ENCODE data around the gene CNTNAP2. TPM values are rescaled to one million over a fixed set of nuclear protein-coding genes. Genes with fewer than 3 reads are reported as not detected.

The CNTNAP2 gene
- total and polyA plus RNA-seq, 2 of the 13 experiments (the other 11 are each of a cell fraction or from before 2014, with no cell fraction given), result 0.40 to 0.42 TPM

DNA sequence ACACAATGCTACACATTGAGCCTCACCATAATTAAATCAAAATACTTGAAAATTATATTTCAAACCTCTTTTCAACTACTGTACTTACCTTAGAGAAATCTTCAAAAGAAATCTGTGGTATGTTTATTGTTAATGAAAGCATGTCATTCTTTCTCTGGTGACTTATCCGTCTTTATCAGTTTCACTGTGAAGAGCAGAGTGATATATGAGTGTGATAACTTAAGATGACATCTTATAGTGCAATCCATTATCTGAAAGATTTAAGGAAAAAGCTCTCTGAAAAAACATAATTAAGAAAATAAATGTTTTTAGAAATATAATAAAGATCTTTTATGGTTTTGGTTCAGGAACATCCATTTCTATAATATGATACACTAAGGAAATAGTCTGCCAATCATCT, 1562.3 kb downstream of the CNTNAP2 start (continued):
- TF ChIP-seq ZNF143 (CRISPR knock-in tag; IDR thresholded peaks at IDR 0.05) (no peak), ZNF33B (CRISPR knock-in tag; IDR thresholded peaks at IDR 0.05) (no peak)
- TF ChIP-seq, protein P1, sequence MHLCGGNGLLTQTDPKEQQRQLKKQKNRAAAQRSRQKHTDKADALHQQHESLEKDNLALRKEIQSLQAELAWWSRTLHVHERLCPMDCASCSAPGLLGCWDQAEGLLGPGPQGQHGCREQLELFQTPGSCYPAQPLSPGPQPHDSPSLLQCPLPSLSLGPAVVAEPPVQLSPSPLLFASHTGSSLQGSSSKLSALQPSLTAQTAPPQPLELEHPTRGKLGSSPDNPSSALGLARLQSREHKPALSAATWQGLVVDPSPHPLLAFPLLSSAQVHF (CRISPR knock-in tag; IDR thresholded peaks at IDR 0.05), result no peak

DNA sequence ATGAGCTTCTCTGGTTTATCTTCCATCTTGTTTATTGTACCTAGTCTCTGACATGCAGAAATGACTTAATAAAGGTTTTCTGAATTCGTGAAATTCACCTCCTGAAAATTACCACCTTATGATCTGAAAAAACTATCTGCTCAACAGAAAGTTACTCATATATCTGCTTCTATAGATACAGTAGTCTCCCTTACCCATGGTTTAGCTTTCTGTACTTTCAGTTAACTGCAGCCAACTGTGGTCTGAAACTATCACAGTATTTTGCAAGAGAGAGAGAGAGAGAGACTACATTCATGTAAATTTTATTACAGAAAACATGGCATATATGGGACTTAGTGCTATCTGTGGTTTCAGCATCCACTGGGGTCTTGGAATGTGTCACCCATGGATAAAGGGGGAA, 1564.9 kb downstream of the CNTNAP2 start:
- no peaks in the 10 kb centered on the region for H3K79me2 ChIP-seq (ENCODE audit: insufficient read depth, low read length)
- no peaks in the 10 kb centered on the region for H3K36me3 ChIP-seq (replicated peaks in 1 of 2; ENCODE audit: control insufficient read depth in 1 of 2, insufficient read depth in 2 of 2, low read length in 2 of 2)
- FAIRE-seq (no peak), DNase-seq (ENCODE audit: low spot score) (no peak), ATAC-seq (no peak)
- H3K27me3 ChIP-seq (ENCODE audit: control insufficient read depth in 1 of 2, insufficient read depth in 2 of 2, low read length in 2 of 2), result no peaks in the 10 kb centered on the region
- H3K4me2 ChIP-seq (ENCODE audit: low read depth, low read length), result no peak overlapping the region
- H3K9me3 ChIP-seq (ENCODE audit: low read length), result peaks cover 15% of the 10 kb centered on the region
- H3K4me3 ChIP-seq (replicated peaks in 1 of 3; ENCODE audit: insufficient read depth in 1 of 3, low read depth in 2 of 3, low read length in 3 of 3), result no peak overlapping the region
- H2AFZ ChIP-seq (ENCODE audit: low read length), result no peak overlapping the region
- TF ChIP-seq MED13 (CRISPR knock-in tag; IDR thresholded peaks at IDR 0.05), result no peak
- TF ChIP-seq TAF1 (CRISPR knock-in tag; IDR thresholded peaks at IDR 0.05), result no peak
- TF ChIP-seq, protein P2, sequence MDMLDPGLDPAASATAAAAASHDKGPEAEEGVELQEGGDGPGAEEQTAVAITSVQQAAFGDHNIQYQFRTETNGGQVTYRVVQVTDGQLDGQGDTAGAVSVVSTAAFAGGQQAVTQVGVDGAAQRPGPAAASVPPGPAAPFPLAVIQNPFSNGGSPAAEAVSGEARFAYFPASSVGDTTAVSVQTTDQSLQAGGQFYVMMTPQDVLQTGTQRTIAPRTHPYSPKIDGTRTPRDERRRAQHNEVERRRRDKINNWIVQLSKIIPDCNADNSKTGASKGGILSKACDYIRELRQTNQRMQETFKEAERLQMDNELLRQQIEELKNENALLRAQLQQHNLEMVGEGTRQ (IDR thresholded peaks at IDR 0.05; ENCODE audit: low read depth, low read length), result no peak
- TF ChIP-seq, protein P2 (CRISPR knock-in tag; IDR thresholded peaks at IDR 0.05; ENCODE audit: borderline replicate concordance), result no peak
- TF ChIP-seq, protein P3, sequence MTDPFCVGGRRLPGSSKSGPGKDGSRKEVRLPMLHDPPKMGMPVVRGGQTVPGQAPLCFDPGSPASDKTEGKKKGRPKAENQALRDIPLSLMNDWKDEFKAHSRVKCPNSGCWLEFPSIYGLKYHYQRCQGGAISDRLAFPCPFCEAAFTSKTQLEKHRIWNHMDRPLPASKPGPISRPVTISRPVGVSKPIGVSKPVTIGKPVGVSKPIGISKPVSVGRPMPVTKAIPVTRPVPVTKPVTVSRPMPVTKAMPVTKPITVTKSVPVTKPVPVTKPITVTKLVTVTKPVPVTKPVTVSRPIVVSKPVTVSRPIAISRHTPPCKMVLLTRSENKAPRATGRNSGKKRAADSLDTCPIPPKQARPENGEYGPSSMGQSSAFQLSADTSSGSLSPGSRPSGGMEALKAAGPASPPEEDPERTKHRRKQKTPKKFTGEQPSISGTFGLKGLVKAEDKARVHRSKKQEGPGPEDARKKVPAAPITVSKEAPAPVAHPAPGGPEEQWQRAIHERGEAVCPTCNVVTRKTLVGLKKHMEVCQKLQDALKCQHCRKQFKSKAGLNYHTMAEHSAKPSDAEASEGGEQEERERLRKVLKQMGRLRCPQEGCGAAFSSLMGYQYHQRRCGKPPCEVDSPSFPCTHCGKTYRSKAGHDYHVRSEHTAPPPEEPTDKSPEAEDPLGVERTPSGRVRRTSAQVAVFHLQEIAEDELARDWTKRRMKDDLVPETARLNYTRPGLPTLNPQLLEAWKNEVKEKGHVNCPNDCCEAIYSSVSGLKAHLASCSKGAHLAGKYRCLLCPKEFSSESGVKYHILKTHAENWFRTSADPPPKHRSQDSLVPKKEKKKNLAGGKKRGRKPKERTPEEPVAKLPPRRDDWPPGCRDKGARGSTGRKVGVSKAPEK (CRISPR knock-in tag; IDR thresholded peaks at IDR 0.05; ENCODE audit: borderline replicate concordance), result no peak
- TF ChIP-seq FOXA1 (IDR thresholded peaks at IDR 0.05), result no peak
- TF ChIP-seq FOXA1 (CRISPR knock-in tag; IDR thresholded peaks at IDR 0.05), result no peak
- no peak for TF ChIP-seq PHF20 (CRISPR knock-in tag; IDR thresholded peaks at IDR 0.05)
- TF ChIP-seq TGIF2 (CRISPR knock-in tag; IDR thresholded peaks at IDR 0.05), result no peak
- TF ChIP-seq ATRX (CRISPR knock-in tag; IDR thresholded peaks at IDR 0.05; ENCODE audit: borderline replicate concordance), result no peak
- CTCF ChIA-PET (ENCODE audit: low intra/inter-chr PET ratio, low total read pairs), result no interaction called here
- H3K9ac ChIP-seq (ENCODE audit: insufficient read depth, low read depth, low read length), result no peak overlapping the region
- in situ Hi-C loops (cut with HindIII; ENCODE audit: extremely low pct_ligation_motif_present, low pct_unique_long_range_greater_than_20kb), result no loop called here
- H3K27ac ChIP-seq (ENCODE audit: extremely low read length, insufficient read depth, low read length), result no peak overlapping the region
- intact Hi-C loops (cut with micrococcal nuclease; ENCODE audit: unreplicated experiment), result no loop called here
- BruUV-seq (replicated peaks), result no TSS peak
- no peaks in the 10 kb centered on the region for H3K4me1 ChIP-seq (ENCODE audit: insufficient read depth, low read length)
- 5% methylated on average over 1 of the region's 1 CpG for WGBS (ENCODE audit: low lambda C conversion rate)
- H4K20me1 ChIP-seq (ENCODE audit: insufficient read depth, low read length), result no peaks in the 10 kb centered on the region
- POLR2A ChIA-PET, result no interaction called here
